Spleen (tissue), 7 donors: ENCODE measurements around the gene EYS.

Experiments used
- POLR2A ChIP-seq, 3 donors: fragments of 450-650 bp; IDR thresholded peaks; one replicate each; pipeline ENCODE4 v1.5.1; 2017; ENCODE audit warnings: antibody characterized with exemption in 3 of 3, mild to moderate bottlenecking in 1 of 3
- TF ChIP-seq, protein P1 (sequence below), 11 experiments: fragments of 200-600 bp in 7 of 11; fragments of 450-650 bp in 4 of 11; sonication (generic) in 4 of 11; IDR thresholded peaks in 8 of 11; conservative IDR thresholded peaks in 3 of 11; 1 replicate in 7 of 11; 2 replicates in 4 of 11; pipeline versions ENCODE4 v1.4.0 to v1.8.0; 2016 to 2021; ENCODE audit warnings: antibody characterized with exemption in 11 of 11, inconsistent platforms in 4 of 11, mild to moderate bottlenecking in 1 of 11
- donor health status: DM: no; HTN: no; CAD: no; lungs with moderate emphysema.
- donor health status: DM: no; HTN: no; CAD: no.
- donor health status: DM: no; HTN: no; CAD: no.

DNA sequence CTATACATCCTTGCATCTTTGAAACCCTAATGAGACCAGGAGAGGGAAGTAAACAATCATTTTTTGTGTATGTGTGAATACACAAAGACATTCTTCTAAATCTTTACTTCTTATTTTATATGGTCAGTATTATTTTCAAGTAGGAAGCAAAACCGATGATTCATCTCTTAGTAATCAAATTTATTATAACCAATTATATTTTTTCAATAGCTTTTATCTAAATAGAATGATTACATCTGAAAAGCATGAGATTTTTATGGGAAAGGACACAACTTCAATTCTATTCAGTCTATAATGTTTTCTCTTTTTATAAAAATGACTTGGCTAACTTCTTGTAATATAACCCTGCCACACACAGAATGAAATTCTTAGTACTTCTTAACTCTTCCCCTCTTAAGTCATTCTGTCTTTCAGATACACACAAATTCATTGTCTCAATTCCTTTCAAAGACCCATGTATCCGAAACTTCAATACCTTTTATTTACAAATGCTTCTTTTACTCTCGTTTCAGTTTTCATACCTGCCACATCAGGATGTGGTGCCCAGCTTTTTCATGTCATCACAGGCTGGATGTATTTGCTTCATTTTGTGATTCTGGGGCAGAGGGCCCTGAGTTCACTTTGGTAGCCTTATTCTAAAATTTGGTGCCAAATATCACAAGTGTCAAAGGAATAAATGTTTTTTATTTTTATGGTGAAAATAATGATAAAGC is 1844.4 kb downstream of the EYS start:
- TF ChIP-seq, protein P1, sequence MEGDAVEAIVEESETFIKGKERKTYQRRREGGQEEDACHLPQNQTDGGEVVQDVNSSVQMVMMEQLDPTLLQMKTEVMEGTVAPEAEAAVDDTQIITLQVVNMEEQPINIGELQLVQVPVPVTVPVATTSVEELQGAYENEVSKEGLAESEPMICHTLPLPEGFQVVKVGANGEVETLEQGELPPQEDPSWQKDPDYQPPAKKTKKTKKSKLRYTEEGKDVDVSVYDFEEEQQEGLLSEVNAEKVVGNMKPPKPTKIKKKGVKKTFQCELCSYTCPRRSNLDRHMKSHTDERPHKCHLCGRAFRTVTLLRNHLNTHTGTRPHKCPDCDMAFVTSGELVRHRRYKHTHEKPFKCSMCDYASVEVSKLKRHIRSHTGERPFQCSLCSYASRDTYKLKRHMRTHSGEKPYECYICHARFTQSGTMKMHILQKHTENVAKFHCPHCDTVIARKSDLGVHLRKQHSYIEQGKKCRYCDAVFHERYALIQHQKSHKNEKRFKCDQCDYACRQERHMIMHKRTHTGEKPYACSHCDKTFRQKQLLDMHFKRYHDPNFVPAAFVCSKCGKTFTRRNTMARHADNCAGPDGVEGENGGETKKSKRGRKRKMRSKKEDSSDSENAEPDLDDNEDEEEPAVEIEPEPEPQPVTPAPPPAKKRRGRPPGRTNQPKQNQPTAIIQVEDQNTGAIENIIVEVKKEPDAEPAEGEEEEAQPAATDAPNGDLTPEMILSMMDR (IDR thresholded peaks at IDR 0.05 in 8 of 11, conservative IDR thresholded peaks at IDR 0.05 in 3 of 11) = no peak
- no peak for TF ChIP-seq POLR2A (IDR thresholded peaks at IDR 0.05)
